HEK293 (cell line): ENCODE measurements around the gene ARMC3.

Experiments used
- KLF10 ChIP-seq: fragments of 450-650 bp; IDR thresholded peaks from 2 replicates; pipeline ENCODE4 v1.5.1; 2018; ENCODE audit warnings: missing biosample characterization, mild to moderate bottlenecking, missing genetic modification characterization
- ZNF274 ChIP-seq, 2 experiments: fragments of 200-500 bp in 1 of 2; fragments of 450-650 bp in 1 of 2; sonication (Bioruptor generic) in 1 of 2; formaldehyde crosslinking in 1 of 2; IDR thresholded peaks; 2 replicates each; pipeline versions ENCODE4 v1.5.1 to v1.6.1; 2014 to 2016; ENCODE audit warnings: borderline replicate concordance in 1 of 2, inconsistent platforms in 1 of 2, low read length in 1 of 2, missing biosample characterization in 1 of 2, missing genetic modification characterization in 1 of 2
- ZNF624 ChIP-seq: fragments of 450-650 bp; formaldehyde crosslinking; IDR thresholded peaks from 2 replicates; pipeline ENCODE4 v1.5.1; 2017; ENCODE audit warnings: missing biosample characterization, missing genetic modification characterization
- ZNF654 ChIP-seq: fragments of 450-650 bp; formaldehyde crosslinking; IDR thresholded peaks from 2 replicates; pipeline ENCODE4 v1.5.1; 2016; ENCODE audit warnings: low read depth, missing biosample characterization, missing genetic modification characterization

DNA sequence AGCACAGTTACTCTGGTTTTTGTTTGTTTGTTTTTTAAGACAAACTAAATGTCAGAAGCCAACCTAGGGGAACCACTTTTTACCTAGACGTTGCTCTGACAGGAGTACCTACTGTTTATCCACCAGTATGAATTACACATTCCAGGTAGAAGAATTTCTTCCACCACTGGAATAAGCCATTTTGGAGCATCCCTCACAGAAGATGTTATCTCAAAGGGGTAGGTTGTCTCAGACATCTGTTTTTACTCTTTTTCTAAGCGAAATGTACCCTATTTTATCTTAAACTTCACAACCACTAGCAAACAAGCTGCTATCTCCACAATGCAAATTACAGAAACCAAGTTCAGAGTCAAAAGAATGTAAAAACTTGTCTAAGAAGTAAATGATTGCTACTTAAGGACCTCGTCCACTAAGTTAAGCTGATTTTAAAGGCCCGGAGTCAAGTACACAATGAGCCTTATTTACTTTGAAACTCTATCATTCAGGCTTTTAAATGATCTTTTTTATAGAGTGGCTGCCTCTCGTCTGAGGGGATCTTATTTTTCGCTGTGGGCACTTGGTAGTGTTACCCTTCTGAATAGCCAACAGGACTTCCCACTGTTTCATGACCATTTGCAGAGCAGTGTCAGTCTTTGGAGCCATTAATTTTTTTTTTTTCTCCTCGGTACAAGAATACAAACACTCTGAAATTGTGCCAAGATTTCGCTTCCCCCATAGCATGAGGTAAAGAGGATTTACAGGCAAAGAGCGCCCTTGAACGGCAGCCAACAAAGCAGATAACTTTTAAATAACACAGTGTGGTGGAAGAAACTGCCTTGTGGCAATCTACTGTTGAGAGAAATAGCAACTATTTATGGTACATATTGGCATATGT, 15.7 kb upstream of the ARMC3 start:
- TF ChIP-seq KLF10 (tag by site-specific recombination) (peak; percentile 71), ZNF274 (IDR thresholded peaks at IDR 0.05; ENCODE audit: low read length) (no peak), ZNF274 (tag by site-specific recombination; IDR thresholded peaks at IDR 0.05; ENCODE audit: borderline replicate concordance) (no peak), ZNF624 (no peak), ZNF654 (tag by site-specific recombination) (peak; percentile 21; the same call in 1 of the 2 replicates)
